Measurements from ENCODE around the gene TBP.

DNA sequence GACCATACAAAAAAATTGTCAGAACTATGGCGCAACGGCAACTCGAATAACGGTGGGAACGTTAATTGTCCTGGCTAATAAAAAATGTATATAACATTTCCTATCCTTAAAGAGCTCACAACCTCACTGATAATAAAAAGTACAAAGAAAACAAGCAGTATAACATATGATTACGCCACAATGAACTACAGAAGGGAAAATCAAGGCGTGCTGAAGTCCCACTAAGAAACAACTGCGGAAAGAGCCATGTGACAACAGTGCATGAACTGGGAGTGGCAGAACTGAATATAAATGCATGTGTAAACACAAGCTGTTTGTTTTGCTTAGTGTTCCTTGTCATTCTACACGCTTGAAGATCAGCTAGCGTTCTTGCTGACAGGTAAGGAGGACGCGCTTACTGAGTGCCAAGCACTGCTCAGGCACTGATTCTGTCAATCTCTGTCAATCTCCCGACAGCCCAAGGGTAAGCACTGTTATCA, 596 bp upstream of the TBP start:
- TF ChIP-seq, protein P1, sequence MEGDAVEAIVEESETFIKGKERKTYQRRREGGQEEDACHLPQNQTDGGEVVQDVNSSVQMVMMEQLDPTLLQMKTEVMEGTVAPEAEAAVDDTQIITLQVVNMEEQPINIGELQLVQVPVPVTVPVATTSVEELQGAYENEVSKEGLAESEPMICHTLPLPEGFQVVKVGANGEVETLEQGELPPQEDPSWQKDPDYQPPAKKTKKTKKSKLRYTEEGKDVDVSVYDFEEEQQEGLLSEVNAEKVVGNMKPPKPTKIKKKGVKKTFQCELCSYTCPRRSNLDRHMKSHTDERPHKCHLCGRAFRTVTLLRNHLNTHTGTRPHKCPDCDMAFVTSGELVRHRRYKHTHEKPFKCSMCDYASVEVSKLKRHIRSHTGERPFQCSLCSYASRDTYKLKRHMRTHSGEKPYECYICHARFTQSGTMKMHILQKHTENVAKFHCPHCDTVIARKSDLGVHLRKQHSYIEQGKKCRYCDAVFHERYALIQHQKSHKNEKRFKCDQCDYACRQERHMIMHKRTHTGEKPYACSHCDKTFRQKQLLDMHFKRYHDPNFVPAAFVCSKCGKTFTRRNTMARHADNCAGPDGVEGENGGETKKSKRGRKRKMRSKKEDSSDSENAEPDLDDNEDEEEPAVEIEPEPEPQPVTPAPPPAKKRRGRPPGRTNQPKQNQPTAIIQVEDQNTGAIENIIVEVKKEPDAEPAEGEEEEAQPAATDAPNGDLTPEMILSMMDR (IDR thresholded peaks at IDR 0.05; ENCODE audit: low read length), result no peak
- TF ChIP-seq EZH2 (optimal IDR thresholded peaks at IDR 0.05; ENCODE audit: low read depth, low read length), result no peak

Data from MM.1S (cell line).